Thymus (tissue), 11 donors: ENCODE measurements around the gene EFCAB12. TPM values are rescaled to one million over a fixed set of nuclear protein-coding genes. Genes with fewer than 3 reads are reported as not detected.

ENCODE experiments used
- DNase-seq, 9 donors: peaks; one replicate each; pipeline ENCODE4 v3.0.0-alpha.2; 2013; ENCODE audit warnings: low spot score in 9 of 9, low read depth in 6 of 9, missing footprints in 1 of 9
- H3K27ac ChIP-seq, 2 donors: one replicate each; pipeline ENCODE4 v1.5.1; 2013; ENCODE audit warnings: control low read depth in 1 of 2, low read depth in 1 of 2, low read length in 1 of 2, mild to moderate bottlenecking in 1 of 2, moderate library complexity in 1 of 2
- H3K27me3 ChIP-seq, 2 donors: one replicate each; pipeline ENCODE4 v1.5.1; 2013; ENCODE audit warnings: low read length in 1 of 2; ENCODE audit not compliant: control insufficient read depth in 2 of 2, insufficient read depth in 1 of 2
- H3K36me3 ChIP-seq, 2 donors: one replicate each; pipeline ENCODE4 v1.5.1; 2013; ENCODE audit warnings: low read length in 1 of 2, mild to moderate bottlenecking in 1 of 2, moderate library complexity in 1 of 2; ENCODE audit not compliant: control insufficient read depth in 2 of 2, insufficient read depth in 2 of 2
- H3K4me1 ChIP-seq, 2 donors: one replicate each; pipeline ENCODE4 v1.5.1; 2013; ENCODE audit warnings: low read length in 2 of 2; ENCODE audit not compliant: control insufficient read depth in 2 of 2, insufficient read depth in 2 of 2
- H3K4me3 ChIP-seq, 2 donors: one replicate each; pipeline ENCODE4 v1.5.1; 2013; ENCODE audit warnings: low read length in 2 of 2, control low read depth in 1 of 2, mild to moderate bottlenecking in 1 of 2
- H3K9me3 ChIP-seq, 2 donors: one replicate each; pipeline ENCODE4 v1.5.1; 2013; ENCODE audit warnings: low read length in 1 of 2, mild to moderate bottlenecking in 1 of 2; ENCODE audit not compliant: control insufficient read depth in 2 of 2, insufficient read depth in 1 of 2
- WGBS: extraction: QIAGEN DNeasy Blood & Tissue Kit; methylation state at CpG from one replicate; pipeline ENCODE4 v1.1.7; 2013; 5-methylcytosine and 5-hydroxymethylcytosine counted together
- polyA plus RNA-seq: library from polyadenylated mRNA; stranded (reverse); fragments of 200-250 nt; gene quantifications from one replicate; pipeline ENCODE4 v1.2.3, GENCODE V29; 2013
- total RNA-seq: library from RNA; stranded (reverse); fragments of 120-200 nt; gene quantifications from one replicate; pipeline ENCODE4 v1.2.4, GENCODE V29; 2013
- donor health status: healthy.

The EFCAB12 gene
- total and polyA plus RNA-seq, 2 donors: 0.05 to 0.37 TPM

- Histone ChIP-seq H3K36me3 (peaks cover 18 to 25% of the 10 kb centered on the region in 2 donors), H3K9me3 (no peaks in the 10 kb centered on the region), H3K27ac (no peak overlapping the region), H3K27me3 (no peaks in the 10 kb centered on the region), H3K4me3 (no peak overlapping the region), H3K4me1 (no peaks in the 10 kb centered on the region)
- DNase-seq: no peak
- 94% methylated on average over 1 of the region's 1 CpG for WGBS
Measured at GRCh38 chr3:129467932-129468331, 39.5 kb upstream of the EFCAB12 start.

- H3K4me3 ChIP-seq: no peak overlapping the region
- DNase-seq: peak in 2 of 9 donors; percentile 28 to 29
- H3K36me3 ChIP-seq: peaks cover 11 to 26% of the 10 kb centered on the region in 2 donors
- WGBS: 88% methylated on average over 4 of the region's 4 CpGs
- H3K27me3 ChIP-seq: no peaks in the 10 kb centered on the region
- H3K27ac ChIP-seq: no peak overlapping the region
- no peaks in the 10 kb centered on the region for H3K9me3 ChIP-seq
- no peaks in the 10 kb centered on the region for H3K4me1 ChIP-seq
Measured at GRCh38 chr3:129463716-129464115, 35.3 kb upstream of the EFCAB12 start.

GRCh38 chr3:129463094-129463493 lies 34.7 kb upstream of the EFCAB12 start:
- WGBS: 95% methylated on average over 3 of the region's 3 CpGs
- Histone ChIP-seq H3K4me1 (no peaks in the 10 kb centered on the region), H3K27me3 (no peaks in the 10 kb centered on the region), H3K36me3 (peaks cover 12 to 26% of the 10 kb centered on the region in 2 donors), H3K9me3 (no peaks in the 10 kb centered on the region), H3K4me3 (no peak overlapping the region), H3K27ac (no peak overlapping the region)
- DNase-seq: no peak

- WGBS: 96% methylated on average over 3 of the region's 3 CpGs
- H3K9me3 ChIP-seq: no peaks in the 10 kb centered on the region
- DNase-seq: no peak
- no peaks in the 10 kb centered on the region for H3K4me1 ChIP-seq
- no peak overlapping the region for H3K27ac ChIP-seq
- no peak overlapping the region for H3K4me3 ChIP-seq
- no peaks in the 10 kb centered on the region for H3K27me3 ChIP-seq
- H3K36me3 ChIP-seq: peaks cover 12 to 22% of the 10 kb centered on the region in 2 donors
Measured at GRCh38 chr3:129462361-129462968, 34.0 kb upstream of the EFCAB12 start.

GRCh38 chr3:129461461-129462146 lies 33.2 kb upstream of the EFCAB12 start:
- Histone ChIP-seq H3K36me3 (peaks cover 10 to 18% of the 10 kb centered on the region in 2 donors), H3K27ac (no peak overlapping the region)

GRCh38 chr3:129461022-129461421 lies 32.6 kb upstream of the EFCAB12 start:
- no peak overlapping the region for H3K27ac ChIP-seq
- H3K36me3 ChIP-seq: peaks cover 10 to 19% of the 10 kb centered on the region in 2 donors
- 100% methylated on average over 1 of the region's 1 CpG for WGBS
- H3K4me1 ChIP-seq: no peaks in the 10 kb centered on the region
- no peaks in the 10 kb centered on the region for H3K27me3 ChIP-seq
- H3K4me3 ChIP-seq: no peak overlapping the region
- no peaks in the 10 kb centered on the region for H3K9me3 ChIP-seq
- DNase-seq: no peak

More at GRCh38 chr3:129461461-129462146, 33.2 kb upstream of the EFCAB12 start:
- no peaks in the 10 kb centered on the region for H3K4me1 ChIP-seq
- no peaks in the 10 kb centered on the region for H3K9me3 ChIP-seq
- 90% methylated on average over 6 of the region's 6 CpGs for WGBS
- H3K4me3 ChIP-seq: no peak overlapping the region
- DNase-seq: no peak
- H3K27me3 ChIP-seq: no peaks in the 10 kb centered on the region

- H3K4me1 ChIP-seq: no peaks in the 10 kb centered on the region
- H3K4me3 ChIP-seq: no peak overlapping the region
- peaks cover 10 to 23% of the 10 kb centered on the region in 2 donors for H3K36me3 ChIP-seq
- WGBS: 96% methylated on average over 2 of the region's 2 CpGs
- H3K9me3 ChIP-seq: no peaks in the 10 kb centered on the region
- H3K27me3 ChIP-seq: no peaks in the 10 kb centered on the region
- DNase-seq: no peak
- no peak overlapping the region for H3K27ac ChIP-seq
Measured at GRCh38 chr3:129460572-129460971, 32.1 kb upstream of the EFCAB12 start.

- no peak overlapping the region for H3K27ac ChIP-seq
- WGBS: over 99% methylated on average over 3 of the region's 3 CpGs
- peaks cover 10 to 23% of the 10 kb centered on the region in 2 donors for H3K36me3 ChIP-seq
- no peaks in the 10 kb centered on the region for H3K27me3 ChIP-seq
- no peaks in the 10 kb centered on the region for H3K4me1 ChIP-seq
- H3K9me3 ChIP-seq: no peaks in the 10 kb centered on the region
- DNase-seq: no peak
- no peak overlapping the region for H3K4me3 ChIP-seq
Measured at GRCh38 chr3:129460155-129460554, 31.7 kb upstream of the EFCAB12 start.

GRCh38 chr3:129453732-129454131 lies 25.3 kb upstream of the EFCAB12 start:
- no peak overlapping the region for H3K27ac ChIP-seq
- peaks cover 22 to 24% of the 10 kb centered on the region in 2 donors for H3K36me3 ChIP-seq
- DNase-seq: no peak
- peaks cover 0 to 4% of the 10 kb centered on the region in 2 donors for H3K4me1 ChIP-seq
- no peaks in the 10 kb centered on the region for H3K27me3 ChIP-seq
- no peak overlapping the region for H3K4me3 ChIP-seq
- no peaks in the 10 kb centered on the region for H3K9me3 ChIP-seq
- 99% methylated on average over 1 of the region's 1 CpG for WGBS
